Measurements from ENCODE around the gene PAQR6. TPM values are rescaled to one million over a fixed set of nuclear protein-coding genes. Genes with fewer than 3 reads are reported as not detected.
A peak's percentile ranks its signal among the peaks of the same experiment; 100 is the strongest.

PAQR6 gene
- total and polyA plus RNA-seq, 8 donors, result 0.43 to 4.3 (median 2.0) TPM; not detected in 2

DNA sequence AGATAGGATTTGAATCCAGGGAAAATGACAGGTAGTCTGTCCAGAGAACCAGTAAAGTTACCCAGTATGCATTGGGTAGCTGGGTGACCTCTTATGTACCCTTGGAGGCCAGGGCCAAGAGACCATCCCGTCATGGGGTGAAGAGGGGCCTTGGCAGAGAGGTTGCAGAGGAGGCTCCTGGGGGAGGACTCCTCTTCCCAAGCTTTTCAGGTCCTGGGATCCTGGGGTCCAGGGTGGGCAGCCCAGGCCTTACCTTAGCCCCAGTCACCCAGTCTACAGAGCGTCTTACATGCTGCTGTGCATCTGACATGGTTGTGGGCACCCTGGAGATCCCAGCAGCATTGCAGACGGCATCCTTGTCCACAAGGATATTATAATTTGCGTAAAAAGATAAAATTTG, 21.1 kb downstream of the PAQR6 start:
- intact Hi-C loops (cut with DNase I; ENCODE audit: low total_unique reads), result loop anchor here (5.0 kb wide), 2 partner anchors 84 to 134 kb away; no protein-coding TSS in a partner anchor
- no peak for DNase-seq
- Histone ChIP-seq H3K36me3 (peaks cover 27 to 72% (median 72%) of the 10 kb centered on the region in 4 donors), H3K4me1 (peaks cover 0 to 25% (median 10%) of the 10 kb centered on the region in 4 donors), H3K9me3 (no peaks in the 10 kb centered on the region), H3K27ac (peak overlapping the region in 1 of 5 donors; percentile 5), H3K4me3 (no peak overlapping the region), H3K27me3 (no peaks in the 10 kb centered on the region)
- WGBS, 5 donors, result 83 to 92% (median 88%) methylated on average over 4 of the region's 4 CpGs
- no peak for TF ChIP-seq POLR2A (IDR thresholded peaks at IDR 0.05)
- TF ChIP-seq, protein P1, sequence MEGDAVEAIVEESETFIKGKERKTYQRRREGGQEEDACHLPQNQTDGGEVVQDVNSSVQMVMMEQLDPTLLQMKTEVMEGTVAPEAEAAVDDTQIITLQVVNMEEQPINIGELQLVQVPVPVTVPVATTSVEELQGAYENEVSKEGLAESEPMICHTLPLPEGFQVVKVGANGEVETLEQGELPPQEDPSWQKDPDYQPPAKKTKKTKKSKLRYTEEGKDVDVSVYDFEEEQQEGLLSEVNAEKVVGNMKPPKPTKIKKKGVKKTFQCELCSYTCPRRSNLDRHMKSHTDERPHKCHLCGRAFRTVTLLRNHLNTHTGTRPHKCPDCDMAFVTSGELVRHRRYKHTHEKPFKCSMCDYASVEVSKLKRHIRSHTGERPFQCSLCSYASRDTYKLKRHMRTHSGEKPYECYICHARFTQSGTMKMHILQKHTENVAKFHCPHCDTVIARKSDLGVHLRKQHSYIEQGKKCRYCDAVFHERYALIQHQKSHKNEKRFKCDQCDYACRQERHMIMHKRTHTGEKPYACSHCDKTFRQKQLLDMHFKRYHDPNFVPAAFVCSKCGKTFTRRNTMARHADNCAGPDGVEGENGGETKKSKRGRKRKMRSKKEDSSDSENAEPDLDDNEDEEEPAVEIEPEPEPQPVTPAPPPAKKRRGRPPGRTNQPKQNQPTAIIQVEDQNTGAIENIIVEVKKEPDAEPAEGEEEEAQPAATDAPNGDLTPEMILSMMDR (IDR thresholded peaks at IDR 0.05), result no peak
- TF ChIP-seq POLR2AphosphoS5 (IDR thresholded peaks at IDR 0.05), result no peak
- TF ChIP-seq EP300 (IDR thresholded peaks at IDR 0.05), result no peak

DNA sequence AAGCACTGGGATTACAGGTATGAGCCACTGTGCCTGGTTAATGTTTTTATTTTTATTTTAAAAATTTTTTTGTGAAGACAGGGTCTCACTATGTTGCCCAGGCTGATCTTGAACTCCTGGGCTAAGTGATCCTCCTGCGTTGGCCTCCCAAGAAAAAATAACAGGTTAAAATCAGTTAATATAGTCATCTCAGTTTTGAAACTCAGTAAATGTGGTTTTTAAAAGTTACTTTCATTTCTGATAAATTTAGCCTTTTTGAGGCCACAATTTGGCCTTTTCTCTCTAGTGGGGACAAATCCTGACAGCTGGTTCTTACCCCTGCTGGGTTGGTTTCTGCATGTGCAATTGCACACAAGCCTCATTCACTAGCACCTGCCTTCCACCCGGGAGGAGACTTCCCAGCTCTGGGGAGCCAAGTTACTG, 21.7 kb downstream of the PAQR6 start:
- no peak for TF ChIP-seq EP300 (IDR thresholded peaks at IDR 0.05)
- no peak for TF ChIP-seq POLR2A (IDR thresholded peaks at IDR 0.05)
- TF ChIP-seq POLR2AphosphoS5 (IDR thresholded peaks at IDR 0.05), result no peak
- TF ChIP-seq, protein P1 (IDR thresholded peaks at IDR 0.05), result no peak
- 73 to 81% (median 76%) methylated on average over 2 of the region's 2 CpGs for WGBS, 5 donors
- DNase-seq, result no peak
- intact Hi-C loops (cut with DNase I; ENCODE audit: low total_unique reads), result loop anchor here (5.0 kb wide), 2 partner anchors 84 to 134 kb away; no protein-coding TSS in a partner anchor
- H3K27ac ChIP-seq, result peak overlapping the region in 2 of 5 donors; percentile 5 to 15
- peaks cover 0 to 25% (median 10%) of the 10 kb centered on the region in 4 donors for H3K4me1 ChIP-seq
- H3K36me3 ChIP-seq, result peaks cover 32 to 79% (median 75%) of the 10 kb centered on the region in 4 donors
- H3K4me3 ChIP-seq, result no peak overlapping the region
- H3K27me3 ChIP-seq, result no peaks in the 10 kb centered on the region
- no peaks in the 10 kb centered on the region for H3K9me3 ChIP-seq

DNA sequence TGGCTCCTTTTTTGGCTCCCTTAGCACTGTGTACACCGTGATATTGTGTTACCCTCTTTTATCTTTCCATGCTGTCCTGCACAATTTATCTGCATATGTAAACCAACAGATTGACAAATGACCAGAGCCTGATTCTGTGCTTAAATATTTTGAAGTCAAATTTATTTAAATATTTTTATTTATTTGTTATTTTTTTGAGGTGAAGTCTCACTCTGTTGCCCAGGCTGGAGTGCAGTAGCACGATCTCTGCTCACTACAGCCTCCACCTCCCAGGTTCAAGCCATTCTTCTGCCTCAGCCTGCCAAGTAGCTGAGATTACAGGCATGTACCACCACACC, 22.2 kb downstream of the PAQR6 start:
- no peak for DNase-seq
- intact Hi-C loops (cut with DNase I; ENCODE audit: low total_unique reads), result loop anchor here (5.0 kb wide), 2 partner anchors 83 to 133 kb away; no protein-coding TSS in a partner anchor
- H3K36me3 ChIP-seq, result peaks cover 36 to 84% (median 80%) of the 10 kb centered on the region in 4 donors
- no peak overlapping the region for H3K4me3 ChIP-seq
- 8 to 23% (median 9%) methylated on average over 2 of the region's 2 CpGs for WGBS, 5 donors
- no peaks in the 10 kb centered on the region for H3K27me3 ChIP-seq
- TF ChIP-seq, protein P1 (IDR thresholded peaks at IDR 0.05), result peak in 1 of 7 experiments; percentile 46
- TF ChIP-seq EP300 (IDR thresholded peaks at IDR 0.05), result no peak
- H3K4me1 ChIP-seq, result peaks cover 0 to 25% (median 10%) of the 10 kb centered on the region in 4 donors
- no peaks in the 10 kb centered on the region for H3K9me3 ChIP-seq
- H3K27ac ChIP-seq, result peak overlapping the region in 1 of 5 donors; percentile 15

DNA sequence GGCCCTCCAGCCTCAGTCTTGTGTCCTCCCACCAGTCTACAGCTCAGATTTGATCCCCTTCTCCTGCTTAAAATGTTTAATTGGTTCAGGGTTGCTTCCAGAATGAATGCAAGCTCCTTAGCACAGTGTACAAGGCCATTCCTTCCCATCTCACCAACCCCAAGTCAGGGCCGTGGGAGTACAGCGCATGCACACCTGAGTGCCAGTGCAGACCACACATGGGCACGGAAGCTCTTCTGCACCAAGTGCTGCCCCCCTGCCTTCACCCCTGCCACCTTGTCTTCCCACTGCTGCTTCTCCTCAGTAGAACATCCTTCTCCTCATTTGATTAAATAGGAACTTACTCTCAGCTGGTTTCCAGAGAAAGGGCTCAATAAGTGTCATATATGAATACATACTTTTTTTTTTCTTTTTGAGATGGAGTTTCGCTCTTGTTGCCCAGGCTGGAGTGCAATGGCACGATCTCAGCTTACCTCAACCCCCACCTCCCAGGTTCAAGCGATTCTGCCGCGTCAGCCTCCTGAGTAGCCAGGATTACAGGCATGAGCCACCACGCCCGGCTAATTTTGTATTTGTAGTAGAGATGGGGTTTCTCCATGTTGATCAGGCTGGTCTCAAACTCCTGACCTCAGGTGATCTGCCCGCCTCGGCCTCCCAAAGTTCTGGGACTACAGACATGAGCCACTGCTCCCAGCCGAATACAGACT, 25.7 kb downstream of the PAQR6 start:
- H3K27ac ChIP-seq, result no peak overlapping the region
- TF ChIP-seq POLR2A (IDR thresholded peaks at IDR 0.05) (no peak), POLR2AphosphoS5 (IDR thresholded peaks at IDR 0.05) (no peak), EP300 (IDR thresholded peaks at IDR 0.05) (no peak)
- H3K9me3 ChIP-seq, result no peaks in the 10 kb centered on the region
- H3K4me3 ChIP-seq, result no peak overlapping the region
- WGBS, 5 donors, result 89 to 96% (median 91%) methylated on average over 13 of the region's 13 CpGs
- DNase-seq, result no peak
- no peaks in the 10 kb centered on the region for H3K27me3 ChIP-seq
- intact Hi-C loops (cut with DNase I; ENCODE audit: low total_unique reads), result no loop called here
- H3K4me1 ChIP-seq, result peaks cover 8 to 30% (median 24%) of the 10 kb centered on the region in 4 donors
- peaks cover 41 to 66% (median 61%) of the 10 kb centered on the region in 4 donors for H3K36me3 ChIP-seq

DNA sequence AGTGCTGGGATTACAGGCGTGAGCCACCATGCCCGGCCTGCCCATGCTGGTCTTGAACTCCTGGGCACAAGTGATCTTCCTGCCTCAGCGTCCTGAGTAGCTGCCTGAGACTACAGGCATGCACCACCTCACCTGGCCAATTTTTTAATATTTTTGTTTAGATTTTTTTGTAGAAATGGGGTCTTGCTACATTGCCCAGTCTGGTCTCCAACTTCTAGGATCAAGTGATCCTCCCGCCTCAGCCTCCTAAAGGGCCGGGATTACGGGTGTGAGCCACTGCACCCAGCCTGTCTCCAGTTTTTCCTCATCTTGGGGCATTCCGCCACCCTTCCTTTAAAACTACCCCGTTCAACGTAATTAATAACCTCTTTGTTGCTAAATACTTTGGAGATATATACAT, 27.6 kb downstream of the PAQR6 start:
- TF ChIP-seq, protein P1 (IDR thresholded peaks at IDR 0.05), result no peak
- Histone ChIP-seq H3K36me3 (peaks cover 32 to 55% (median 48%) of the 10 kb centered on the region in 4 donors), H3K4me1 (peaks cover 14 to 38% (median 27%) of the 10 kb centered on the region in 4 donors), H3K9me3 (no peaks in the 10 kb centered on the region), H3K4me3 (no peak overlapping the region), H3K27me3 (no peaks in the 10 kb centered on the region), H3K27ac (no peak overlapping the region)
- no peak for DNase-seq
- intact Hi-C loops (cut with DNase I; ENCODE audit: low total_unique reads), result no loop called here
- 95 to 98% (median 97%) methylated on average over 9 of the region's 9 CpGs for WGBS, 5 donors

Data from stomach (tissue), 9 donors.